ENCODE data around the gene DLX5. TPM values are rescaled to one million over a fixed set of nuclear protein-coding genes. Genes with fewer than 3 reads are reported as not detected.

Gene DLX5
- total RNA-seq, 4 donors from 2014 or later = 14.2 to 39.4 (median 31.5) TPM

GRCh38 chr7:96979551-96980276, 44.9 kb downstream of the DLX5 start:
- no peak for DNase-seq (ENCODE audit: low spot score in 2 of 2)
- 100% methylated on average over 1 of the region's 2 CpGs for WGBS
- no peak overlapping the region for H3K27ac ChIP-seq
- H3K27me3 ChIP-seq = peaks cover 15% of the 10 kb centered on the region
- TF ChIP-seq POLR2A (IDR thresholded peaks at IDR 0.05) (no peak), CTCF (IDR thresholded peaks at IDR 0.05) (no peak), EP300 (IDR thresholded peaks at IDR 0.05) (no peak), POLR2AphosphoS5 (IDR thresholded peaks at IDR 0.05) (no peak)
- no peaks in the 10 kb centered on the region for H3K36me3 ChIP-seq
- H3K9me3 ChIP-seq = no peaks in the 10 kb centered on the region
- no peak overlapping the region for H3K4me3 ChIP-seq
- H3K4me1 ChIP-seq = no peaks in the 10 kb centered on the region

GRCh38 chr7:96977445-96977844, 47.2 kb downstream of the DLX5 start:
- Histone ChIP-seq H3K9me3 (no peaks in the 10 kb centered on the region), H3K36me3 (no peaks in the 10 kb centered on the region), H3K4me3 (no peak overlapping the region), H3K27ac (no peak overlapping the region), H3K27me3 (peaks cover 8% of the 10 kb centered on the region), H3K4me1 (no peaks in the 10 kb centered on the region)
- TF ChIP-seq POLR2AphosphoS5 (IDR thresholded peaks at IDR 0.05) (no peak), EP300 (IDR thresholded peaks at IDR 0.05) (no peak), CTCF (IDR thresholded peaks at IDR 0.05) (no peak), POLR2A (IDR thresholded peaks at IDR 0.05) (no peak)
- DNase-seq (ENCODE audit: low spot score in 2 of 2) = no peak

- Histone ChIP-seq H3K4me1 (no peaks in the 10 kb centered on the region), H3K27me3 (peaks cover 7% of the 10 kb centered on the region), H3K36me3 (no peaks in the 10 kb centered on the region), H3K9me3 (no peaks in the 10 kb centered on the region), H3K4me3 (no peak overlapping the region), H3K27ac (no peak overlapping the region)
- WGBS = 74% methylated on average over 2 of the region's 2 CpGs
- DNase-seq (ENCODE audit: low spot score in 2 of 2) = no peak
- no peak for TF ChIP-seq POLR2AphosphoS5 (IDR thresholded peaks at IDR 0.05)
- no peak for TF ChIP-seq POLR2A (IDR thresholded peaks at IDR 0.05)
- TF ChIP-seq EP300 (IDR thresholded peaks at IDR 0.05) = no peak
- no peak for TF ChIP-seq CTCF (IDR thresholded peaks at IDR 0.05)
Observed at GRCh38 chr7:96976106-96976505, 48.5 kb downstream of the DLX5 start.

GRCh38 chr7:96973986-96974385, 50.6 kb downstream of the DLX5 start:
- TF ChIP-seq POLR2A (IDR thresholded peaks at IDR 0.05) = no peak
- TF ChIP-seq EP300 (IDR thresholded peaks at IDR 0.05) = no peak
- TF ChIP-seq POLR2AphosphoS5 (IDR thresholded peaks at IDR 0.05) = no peak
- TF ChIP-seq CTCF (IDR thresholded peaks at IDR 0.05) = no peak
- WGBS = 54% methylated on average over 2 of the region's 2 CpGs
- Histone ChIP-seq H3K36me3 (no peaks in the 10 kb centered on the region), H3K4me3 (no peak overlapping the region), H3K27me3 (peaks cover 12% of the 10 kb centered on the region), H3K9me3 (no peaks in the 10 kb centered on the region), H3K27ac (no peak overlapping the region), H3K4me1 (no peaks in the 10 kb centered on the region)
- DNase-seq (ENCODE audit: low spot score in 2 of 2) = no peak

- no peak for DNase-seq (ENCODE audit: low spot score in 2 of 2)
- Histone ChIP-seq H3K27me3 (peaks cover 18% of the 10 kb centered on the region), H3K4me1 (no peaks in the 10 kb centered on the region), H3K27ac (no peak overlapping the region), H3K9me3 (no peaks in the 10 kb centered on the region), H3K36me3 (no peaks in the 10 kb centered on the region), H3K4me3 (no peak overlapping the region)
- TF ChIP-seq POLR2AphosphoS5 (IDR thresholded peaks at IDR 0.05) (no peak), POLR2A (IDR thresholded peaks at IDR 0.05) (no peak), EP300 (IDR thresholded peaks at IDR 0.05) (no peak), CTCF (IDR thresholded peaks at IDR 0.05) (no peak)
Observed at GRCh38 chr7:96970739-96971138, 53.9 kb downstream of the DLX5 start.

Other genes with a start within 250 kb of the DLX5 start
- 1 to 10 TPM in 3 of 4 donors, under 1 TPM in 1; 0.98 to 3.0 (median 1.1) TPM for gene DLX6, start 19.3 kb downstream of the DLX5 start, total RNA-seq
- 10 to 100 TPM in 2 of 4 donors, 1 to 10 TPM in 2; 8.9 to 12.1 (median 10.1) TPM for gene SDHAF3, start 92.9 kb upstream of the DLX5 start, total RNA-seq

Measured in suprapubic skin (tissue), 4 donors.